GM21515 (cell line): ENCODE measurements around the gene TLCD1.
"Not testable (repeated sequence)": the region's sequence is repeated elsewhere in the genome, so short reads cannot be mapped to it uniquely, and the experiment has no call there.

Source experiments
- ATAC-seq: cut with Tn5 transposase; IDR thresholded peaks from one replicate; pipeline ENCODE4 v1.9.1; 2021; ENCODE audit not compliant: unreplicated experiment

The TLCD1 gene

GRCh38 chr17:28729950-28730330, 3.9 kb upstream of the TLCD1 start:
- no peak for ATAC-seq

GRCh38 chr17:28728364-28729200, 2.5 kb upstream of the TLCD1 start, which contains the start of gene NEK8:
TSS of gene NEK8 (plus strand) at chr17:28728788. CDS start at chr17:28728814, 26 bp downstream.
- ATAC-seq: peak; percentile 37

GRCh38 chr17:28726627-28727491, 826 bp upstream of the TLCD1 start:
- peak; percentile 34 for ATAC-seq

DNA sequence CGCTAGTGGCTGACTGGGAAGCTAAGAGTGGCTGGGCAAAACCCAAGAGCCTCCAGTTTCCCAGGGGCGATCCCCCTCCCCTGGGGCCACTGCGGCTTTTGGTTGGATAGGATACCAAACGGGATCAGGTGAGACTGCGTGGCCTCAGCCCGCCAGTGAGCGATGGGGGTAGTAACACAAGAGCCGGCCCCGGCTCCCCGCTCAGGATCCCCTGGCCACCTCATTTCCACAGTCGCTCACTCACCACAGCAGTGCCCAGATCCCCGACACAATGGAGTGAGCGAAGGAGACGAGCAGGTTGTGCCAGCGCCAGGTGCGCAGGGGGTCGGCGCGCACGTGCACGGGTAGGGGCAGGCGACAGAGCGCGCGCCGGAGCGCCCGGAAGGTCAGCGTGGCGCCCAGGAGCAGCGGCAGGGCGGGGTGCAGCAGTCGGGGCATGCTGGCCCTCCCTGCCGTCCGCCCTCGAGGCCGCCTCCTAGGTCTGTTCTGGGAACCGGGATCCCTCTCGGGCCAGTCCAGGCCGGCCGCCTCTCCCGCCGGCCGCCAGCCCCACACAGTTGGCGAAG, 290 bp downstream of the TLCD1 start:
- ATAC-seq: peak; percentile 2

DNA sequence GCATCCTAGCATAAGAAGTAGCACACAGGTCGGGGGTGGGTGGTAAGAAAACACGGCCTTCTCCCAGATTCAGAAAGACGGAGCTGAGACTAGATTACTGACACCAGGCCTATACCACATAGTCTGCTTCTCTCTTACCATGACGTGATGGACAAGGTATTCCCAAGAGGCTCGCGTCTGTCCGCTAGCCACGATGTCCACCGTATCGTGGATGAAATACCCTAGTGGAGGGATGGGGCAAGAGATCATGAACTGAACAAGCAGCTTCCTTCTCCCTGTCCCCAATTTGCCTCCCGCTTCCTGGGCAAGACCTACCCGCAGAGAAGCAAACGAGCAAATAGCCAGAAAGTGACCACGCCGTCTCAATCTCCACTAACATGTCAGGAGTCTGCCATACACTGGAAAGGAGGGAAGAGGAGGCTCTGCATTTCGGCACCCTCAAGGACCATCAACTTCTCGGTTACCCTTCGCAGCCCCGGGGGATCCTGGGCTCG, 820 bp downstream of the TLCD1 start:
- no peak for ATAC-seq

- no peak for ATAC-seq
Observed at GRCh38 chr17:28724500-28725165, 1.4 kb downstream of the TLCD1 start.

GRCh38 chr17:28723836-28724499, 2.1 kb downstream of the TLCD1 start:
- ATAC-seq: not testable (repeated sequence)

- ATAC-seq: no peak
Observed at GRCh38 chr17:28723159-28723835, 2.7 kb downstream of the TLCD1 start.

GRCh38 chr17:28722417-28723158, 3.4 kb downstream of the TLCD1 start:
- no peak for ATAC-seq

GRCh38 chr17:28720997-28721329, 5.1 kb downstream of the TLCD1 start:
- ATAC-seq: not testable (repeated sequence)

DNA sequence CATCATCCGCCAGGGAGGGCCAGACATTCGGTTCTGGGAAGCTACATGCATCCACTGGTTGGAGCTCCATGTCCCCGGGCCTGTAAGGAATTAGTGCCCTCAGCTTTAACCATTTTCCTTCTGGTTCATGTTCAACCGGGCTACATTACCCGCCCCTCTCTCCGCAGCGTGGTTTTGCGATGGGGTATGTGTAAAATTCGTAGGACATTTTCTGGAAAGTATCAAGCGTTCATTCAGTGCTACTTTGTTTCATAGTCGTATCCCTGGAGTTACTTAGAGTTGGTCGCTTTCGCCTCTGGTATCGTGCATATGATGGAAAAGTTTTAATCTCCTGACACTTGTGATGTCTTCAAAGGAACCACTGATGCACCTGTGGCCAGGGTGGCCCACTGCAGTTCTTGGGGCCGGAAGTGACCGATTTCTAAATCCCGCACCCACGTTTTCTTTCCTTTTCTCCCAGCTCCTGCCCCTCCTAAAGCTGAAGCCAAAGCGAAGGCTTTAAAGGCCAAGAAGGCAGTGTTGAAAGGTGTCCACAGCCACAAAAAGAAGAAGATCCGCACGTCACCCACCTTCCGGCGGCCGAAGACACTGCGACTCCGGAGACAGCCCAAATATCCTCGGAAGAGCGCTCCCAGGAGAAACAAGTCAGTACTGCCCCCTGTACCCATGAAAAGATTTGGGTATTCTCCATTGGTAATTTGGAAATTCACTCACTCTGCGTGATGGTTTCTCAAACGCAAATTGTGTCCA, 5.6 kb downstream of the TLCD1 start:
- ATAC-seq: no peak

DNA sequence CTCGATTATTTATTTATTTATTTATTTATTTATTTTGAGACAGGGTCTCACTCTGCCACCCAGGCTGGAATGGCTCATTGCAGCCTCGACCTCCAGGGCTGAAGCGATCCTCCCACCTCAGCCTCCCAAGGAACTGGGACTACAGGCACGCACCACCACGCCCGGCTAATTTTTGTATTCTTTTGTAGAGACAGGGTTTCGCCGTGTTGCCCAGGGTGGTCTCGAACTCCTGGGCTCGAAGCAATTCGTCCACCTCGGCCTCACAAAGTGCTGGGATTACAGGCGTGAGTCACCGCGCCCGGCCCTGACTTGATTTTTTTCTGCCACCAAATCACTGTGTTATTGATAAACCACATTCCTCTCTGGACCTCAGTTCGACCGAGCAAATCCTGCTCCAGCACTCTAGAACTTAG, 7.0 kb downstream of the TLCD1 start:
- peak; percentile 0 for ATAC-seq

- ATAC-seq: no peak
Observed at GRCh38 chr17:28718333-28719020, 7.6 kb downstream of the TLCD1 start.

DNA sequence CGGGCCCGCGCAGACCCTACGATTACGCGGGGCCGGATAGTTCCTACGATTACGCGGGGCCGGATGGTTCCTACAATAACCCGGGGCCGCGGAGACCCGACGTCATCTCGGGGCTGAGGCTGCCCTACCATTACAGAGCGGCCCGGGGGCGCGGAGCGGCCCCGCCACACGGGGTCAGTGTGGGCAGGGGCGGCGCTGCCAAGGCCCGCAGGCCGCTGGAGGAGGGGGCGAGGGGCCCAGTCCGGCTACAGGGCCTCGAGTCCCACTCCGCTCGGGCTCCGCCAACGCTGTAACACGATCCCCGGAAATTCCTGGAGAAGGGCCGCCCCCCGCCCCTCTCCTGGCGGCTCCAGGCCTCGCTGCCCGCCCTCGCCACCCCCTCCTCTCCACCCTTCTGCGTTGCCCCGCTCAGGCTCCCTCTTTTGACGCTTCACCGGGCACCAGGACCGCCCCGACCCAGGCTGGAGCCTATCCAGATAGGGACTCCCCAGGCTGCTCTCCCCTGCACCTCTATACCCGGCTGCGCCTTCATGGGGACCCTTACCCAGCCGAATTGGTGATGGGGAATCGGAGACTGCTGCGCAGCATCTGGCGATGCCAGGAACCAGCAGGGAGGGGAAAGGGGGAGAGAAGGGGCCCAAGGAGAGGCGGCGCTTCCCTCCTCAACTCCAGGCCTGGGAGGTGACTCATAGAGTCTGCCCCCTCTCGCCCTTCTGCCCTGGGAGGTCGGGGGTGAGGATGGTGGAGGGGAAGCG, 8.3 kb downstream of the TLCD1 start, which contains the start of gene RAB34:
Gene RAB34 (minus strand): TSS at position 291 of the 755 bp plus-strand sequence. CDS start 602 bp downstream, outside the sequence.
- no peak for ATAC-seq

GRCh38 chr17:28716740-28717577, 9.1 kb downstream of the TLCD1 start:
- no peak for ATAC-seq

- ATAC-seq: no peak
Observed at GRCh38 chr17:28715217-28715616, 10.8 kb downstream of the TLCD1 start.
